Breast epithelium (tissue), 4 donors: ENCODE measurements around the gene SDCBP2. TPM values are rescaled to one million over a fixed set of nuclear protein-coding genes. Genes with fewer than 3 reads are reported as not detected.

Source experiments
- DNase-seq, 2 donors: peaks; one replicate each; pipeline ENCODE4 v3.0.0-alpha.2; 2019; ENCODE audit warnings: low spot score in 2 of 2
- H3K27ac ChIP-seq, 2 donors: fragments of 200-600 bp; sonication (generic) in 1 of 2; one replicate each; pipeline ENCODE4 v1.5.1; 2016 to 2019; ENCODE audit warnings: mild to moderate bottlenecking in 1 of 2
- H3K27me3 ChIP-seq, 2 donors: fragments of 200-600 bp; sonication (generic) in 1 of 2; one replicate each; pipeline versions ENCODE4 v1.5.1 to v1.6.0; 2017 to 2019; ENCODE audit warnings: control low read depth in 1 of 2, mild to moderate bottlenecking in 1 of 2
- H3K36me3 ChIP-seq: fragments of 200-600 bp; one replicate; pipeline ENCODE4 v1.5.1; 2019
- H3K4me1 ChIP-seq, 2 donors: fragments of 200-600 bp; sonication (generic); one replicate each; pipeline ENCODE4 v1.5.1; 2016 to 2019; ENCODE audit warnings: control low read depth in 1 of 2
- H3K4me3 ChIP-seq, 3 donors: fragments of 200-600 bp; sonication (generic); 1 replicate in 2 of 3; 2 replicates in 1 of 3; pipeline ENCODE4 v1.5.1; 2016 to 2019; ENCODE audit warnings: mild to moderate bottlenecking in 3 of 3, moderate library complexity in 2 of 3
- H3K9me3 ChIP-seq, 2 donors: fragments of 200-600 bp; sonication (generic) in 1 of 2; one replicate each; pipeline ENCODE4 v1.5.1; 2016 to 2019; ENCODE audit warnings: control low read depth in 1 of 2
- CTCF ChIP-seq, 3 donors: fragments of 450-650 bp; IDR thresholded peaks; one replicate each; pipeline ENCODE4 v1.5.1; 2016 to 2017; ENCODE audit warnings: antibody characterized with exemption in 3 of 3, mild to moderate bottlenecking in 3 of 3, moderate library complexity in 3 of 3
- POLR2A ChIP-seq: fragments of 450-650 bp; IDR thresholded peaks from one replicate; pipeline ENCODE4 v1.6.1; 2016; ENCODE audit warnings: antibody characterized with exemption, mild to moderate bottlenecking, moderate library complexity
- POLR2AphosphoS5 ChIP-seq, 3 donors: sonication (generic); formaldehyde crosslinking; IDR thresholded peaks; one replicate each; pipeline ENCODE4 v1.6.1; 2017; ENCODE audit warnings: antibody characterized with exemption in 3 of 3
- intact Hi-C: fragments of 100-400 bp; cut with DNase I; formaldehyde crosslinking; loops from one replicate; pipeline ENCODE4 v1.15.1; 2023; ENCODE audit warnings: low total_unique reads
- total RNA-seq, 3 donors: library from RNA; depleted of rRNA; stranded (reverse); fragments of >200 nt; gene quantifications; one replicate each; pipeline ENCODE4 v1.1.0, GENCODE V29; 2016

Gene SDCBP2
- total RNA-seq, 3 donors from 2014 or later: 5.0 to 10.8 (median 9.8) TPM

GRCh38 chr20:1376408-1377270 is 47.7 kb upstream of the SDCBP2 start:
- peak overlapping the region in 1 of 2 donors; percentile 59 for H3K27ac ChIP-seq
- no peak overlapping the region for H3K4me3 ChIP-seq
- intact Hi-C loops: no loop called here
- H3K4me1 ChIP-seq: no peaks in the 10 kb centered on the region
- no peaks in the 10 kb centered on the region for H3K9me3 ChIP-seq
- no peaks in the 10 kb centered on the region for H3K27me3 ChIP-seq
- TF ChIP-seq CTCF (IDR thresholded peaks at IDR 0.05) (no peak), POLR2A (no peak), POLR2AphosphoS5 (IDR thresholded peaks at IDR 0.05) (no peak)
- no peak for DNase-seq
- H3K36me3 ChIP-seq: no peaks in the 10 kb centered on the region

- Histone ChIP-seq H3K4me1 (no peaks in the 10 kb centered on the region), H3K27ac (peak overlapping the region in 1 of 2 donors; percentile 44), H3K9me3 (no peaks in the 10 kb centered on the region), H3K27me3 (no peaks in the 10 kb centered on the region), H3K4me3 (no peak overlapping the region), H3K36me3 (no peaks in the 10 kb centered on the region)
- TF ChIP-seq POLR2AphosphoS5 (IDR thresholded peaks at IDR 0.05) (no peak), POLR2A (no peak), CTCF (IDR thresholded peaks at IDR 0.05) (no peak)
- no peak for DNase-seq
- intact Hi-C loops: no loop called here
These were observed 47.1 kb upstream of the SDCBP2 start for GRCh38 chr20:1376007-1376406.

- H3K4me1 ChIP-seq: no peaks in the 10 kb centered on the region
- H3K36me3 ChIP-seq: no peaks in the 10 kb centered on the region
- TF ChIP-seq POLR2AphosphoS5 (IDR thresholded peaks at IDR 0.05): no peak
- no peak for TF ChIP-seq POLR2A
- TF ChIP-seq CTCF (IDR thresholded peaks at IDR 0.05): no peak
- H3K4me3 ChIP-seq: no peak overlapping the region
- no peak for DNase-seq
- H3K9me3 ChIP-seq: no peaks in the 10 kb centered on the region
- intact Hi-C loops: no loop called here
- H3K27me3 ChIP-seq: no peaks in the 10 kb centered on the region
- H3K27ac ChIP-seq: peak overlapping the region in 1 of 2 donors; percentile 44
These were observed 46.6 kb upstream of the SDCBP2 start for GRCh38 chr20:1375515-1375914.

- no peak overlapping the region for H3K4me3 ChIP-seq
- peak overlapping the region in 1 of 2 donors; percentile 59 for H3K27ac ChIP-seq
- no peak for DNase-seq
- no peaks in the 10 kb centered on the region for H3K36me3 ChIP-seq
- TF ChIP-seq POLR2AphosphoS5 (IDR thresholded peaks at IDR 0.05) (no peak), CTCF (IDR thresholded peaks at IDR 0.05) (no peak), POLR2A (no peak)
- H3K27me3 ChIP-seq: no peaks in the 10 kb centered on the region
- no peaks in the 10 kb centered on the region for H3K9me3 ChIP-seq
- intact Hi-C loops: no loop called here
- no peaks in the 10 kb centered on the region for H3K4me1 ChIP-seq
These were observed 45.3 kb upstream of the SDCBP2 start for GRCh38 chr20:1374246-1374645.

GRCh38 chr20:1373614-1374013 is 44.7 kb upstream of the SDCBP2 start:
- Histone ChIP-seq H3K27me3 (no peaks in the 10 kb centered on the region), H3K36me3 (no peaks in the 10 kb centered on the region), H3K9me3 (no peaks in the 10 kb centered on the region), H3K4me3 (no peak overlapping the region), H3K27ac (peak overlapping the region in 1 of 2 donors; percentile 60), H3K4me1 (no peaks in the 10 kb centered on the region)
- intact Hi-C loops: no loop called here
- TF ChIP-seq POLR2A: no peak
- no peak for TF ChIP-seq CTCF (IDR thresholded peaks at IDR 0.05)
- no peak for TF ChIP-seq POLR2AphosphoS5 (IDR thresholded peaks at IDR 0.05)
- DNase-seq: no peak
